HG02588 (cell line): ENCODE results near the gene UBC.
"Not testable (repeated sequence)": the region's sequence is repeated elsewhere in the genome, so short reads cannot be mapped to it uniquely, and the experiment has no call there.

ENCODE experiments used
- ATAC-seq: cut with Tn5 transposase; IDR thresholded peaks from one replicate; pipeline ENCODE4 v1.9.1; 2021; ENCODE audit warnings: mild to moderate bottlenecking, moderate library complexity; ENCODE audit not compliant: unreplicated experiment

The UBC gene

GRCh38 chr12:124888260-124888659 lies 26.2 kb downstream of the UBC start:
- ATAC-seq: no peak

- not testable (repeated sequence) for ATAC-seq
Measured at GRCh38 chr12:124887766-124888165, 26.7 kb downstream of the UBC start.

DNA sequence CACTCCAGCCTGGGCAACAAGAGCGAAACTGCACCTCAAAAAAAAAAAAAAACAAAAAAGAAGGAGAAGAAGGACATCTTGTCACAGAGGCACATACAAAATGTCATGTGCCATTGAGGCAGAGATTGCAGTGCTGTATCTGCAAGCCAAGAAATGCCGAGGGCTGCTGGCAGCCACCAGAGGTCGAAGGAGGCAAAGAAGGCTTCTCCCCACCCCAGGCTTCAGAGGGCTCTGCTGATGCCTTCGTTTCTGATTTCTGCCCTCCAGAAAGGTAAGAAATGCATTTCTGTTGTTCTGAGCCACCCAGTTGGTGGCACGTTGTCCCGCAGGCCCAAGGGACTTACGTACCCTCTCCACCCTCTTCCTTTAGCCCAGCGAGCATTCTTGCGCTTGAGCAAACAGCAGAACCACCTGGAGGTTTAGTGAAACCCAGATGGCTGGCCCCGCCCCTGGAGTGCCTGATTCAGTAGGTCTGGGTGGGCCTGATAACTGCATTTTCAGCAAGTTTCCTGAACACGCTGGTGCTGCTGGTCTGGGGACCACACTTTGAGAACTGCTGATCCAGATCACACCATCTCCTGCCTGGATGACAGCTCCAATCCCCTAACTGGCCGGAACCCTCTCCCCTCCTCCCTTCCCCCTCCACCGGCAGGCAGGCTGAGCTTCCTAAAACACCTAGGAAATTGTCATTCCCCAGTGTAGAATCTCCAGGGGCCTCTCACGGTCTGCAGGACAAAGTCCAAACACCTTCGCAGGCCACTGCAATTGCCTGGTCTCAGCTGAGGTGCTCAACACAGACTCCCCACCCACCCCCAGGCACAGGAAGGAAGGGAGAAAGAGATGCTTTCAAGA lies 29.6 kb downstream of the UBC start:
- ATAC-seq: peak; percentile 81

GRCh38 chr12:124883263-124884130 lies 31.0 kb downstream of the UBC start:
- no peak for ATAC-seq

DNA sequence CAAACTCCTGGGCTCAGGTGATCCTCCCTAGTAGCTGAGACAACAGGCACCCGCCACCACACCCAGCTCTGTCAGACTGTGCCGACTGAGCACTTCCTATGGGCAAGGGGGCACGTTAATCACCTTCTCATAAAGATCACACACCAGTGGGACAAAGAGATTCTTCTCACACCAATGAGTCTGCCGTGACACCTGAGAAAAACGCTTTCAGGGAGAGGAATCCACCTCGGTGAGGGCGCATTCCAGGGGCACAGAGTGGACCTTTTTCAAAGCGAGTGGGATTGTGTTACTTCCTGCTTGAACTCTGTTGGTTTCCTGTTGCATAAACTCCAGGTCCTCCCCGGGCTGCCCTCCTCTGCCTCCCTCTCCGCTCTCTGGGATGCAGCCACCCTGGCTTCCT lies 33.3 kb downstream of the UBC start:
- no peak for ATAC-seq

GRCh38 chr12:124880335-124880734 lies 34.1 kb downstream of the UBC start:
- not testable (repeated sequence) for ATAC-seq

DNA sequence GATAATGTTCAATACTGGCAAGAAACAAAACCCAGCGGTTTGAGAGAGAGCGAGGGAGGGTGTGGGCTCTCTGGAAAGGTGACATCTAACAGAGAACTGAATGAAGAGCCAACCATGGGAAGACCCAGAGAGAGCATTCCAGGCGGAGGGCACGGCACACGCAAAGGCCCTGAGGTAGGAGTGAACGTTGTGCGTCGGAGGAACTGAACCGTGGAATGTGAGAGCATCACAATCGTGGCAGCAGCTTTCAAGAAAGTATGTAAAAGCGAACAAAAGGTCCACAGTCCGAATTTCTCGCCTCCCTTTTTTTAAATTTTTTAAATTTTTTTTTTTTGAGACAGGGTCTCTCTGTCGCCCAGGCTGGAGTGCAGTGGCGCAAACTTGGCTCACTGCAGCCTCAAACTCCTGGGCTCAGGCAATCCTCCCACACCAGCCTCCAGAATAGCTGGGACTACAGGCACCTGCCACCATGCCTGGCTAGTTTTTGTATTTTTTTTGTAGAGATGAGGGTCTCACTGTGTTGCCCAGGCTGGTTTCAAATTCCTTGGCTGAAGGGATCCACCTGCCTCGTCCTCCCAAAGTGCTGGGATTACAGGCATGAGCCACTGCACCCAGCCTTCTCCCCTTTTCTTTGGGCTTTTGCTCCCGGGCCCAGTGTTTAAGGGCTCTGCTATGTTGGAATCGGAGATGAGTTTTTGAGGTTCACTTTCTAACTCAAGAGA lies 35.5 kb downstream of the UBC start:
- no peak for ATAC-seq

DNA sequence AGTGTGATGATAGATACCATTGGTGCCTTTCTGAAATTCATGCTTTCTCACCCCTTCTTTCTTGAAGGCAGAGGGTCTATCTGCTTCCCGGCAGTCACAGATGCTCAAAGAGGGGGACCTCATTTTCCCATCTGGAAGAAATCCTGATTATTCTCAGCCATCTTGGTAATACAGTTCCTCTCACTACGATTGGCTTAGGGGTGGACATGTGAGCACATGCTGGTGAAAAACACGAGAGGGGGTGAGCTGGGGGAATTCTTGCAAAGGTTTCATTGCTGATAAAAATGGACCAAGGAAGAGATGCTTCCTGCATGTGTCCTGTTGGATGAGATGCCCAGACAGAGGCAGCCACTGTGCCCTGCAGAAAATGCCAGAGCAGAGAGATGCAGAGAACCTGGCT lies 37.0 kb downstream of the UBC start:
- no peak for ATAC-seq

DNA sequence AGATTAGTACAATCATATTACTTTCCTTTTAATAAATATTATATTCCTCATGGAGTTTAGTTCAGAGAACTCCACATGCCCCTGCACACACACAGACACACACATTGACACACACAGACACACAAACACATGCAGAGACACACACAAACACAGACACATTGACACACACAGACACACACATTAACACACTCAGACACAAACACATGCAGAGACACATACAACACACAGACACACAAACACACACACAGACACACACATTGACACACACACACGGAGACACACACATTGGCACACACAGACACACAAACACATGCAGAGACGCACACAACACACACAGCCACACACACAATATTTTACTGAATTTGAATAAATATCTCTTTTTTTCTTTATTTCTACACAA lies 38.3 kb downstream of the UBC start:
- ATAC-seq: no peak

DNA sequence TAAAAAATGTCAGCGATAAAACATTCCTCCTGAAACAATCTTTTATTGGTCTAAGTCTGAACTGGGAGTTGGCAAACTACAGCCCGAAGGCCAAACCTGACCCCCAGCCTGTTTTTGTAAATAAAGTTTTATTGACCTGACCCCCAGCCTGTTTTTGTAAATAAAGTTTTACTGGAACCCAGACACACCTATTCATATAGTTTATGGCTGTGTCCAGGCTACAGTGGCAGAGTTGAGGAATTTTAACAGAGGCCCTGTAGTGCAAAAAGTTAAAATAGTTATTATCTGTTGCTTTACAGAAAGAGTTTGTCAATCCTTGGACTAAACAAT lies 38.7 kb downstream of the UBC start:
- no peak for ATAC-seq

GRCh38 chr12:124874988-124875802 lies 39.3 kb downstream of the UBC start:
- ATAC-seq: no peak

- no peak for ATAC-seq
Measured at GRCh38 chr12:124874188-124874587, 40.3 kb downstream of the UBC start.

DNA sequence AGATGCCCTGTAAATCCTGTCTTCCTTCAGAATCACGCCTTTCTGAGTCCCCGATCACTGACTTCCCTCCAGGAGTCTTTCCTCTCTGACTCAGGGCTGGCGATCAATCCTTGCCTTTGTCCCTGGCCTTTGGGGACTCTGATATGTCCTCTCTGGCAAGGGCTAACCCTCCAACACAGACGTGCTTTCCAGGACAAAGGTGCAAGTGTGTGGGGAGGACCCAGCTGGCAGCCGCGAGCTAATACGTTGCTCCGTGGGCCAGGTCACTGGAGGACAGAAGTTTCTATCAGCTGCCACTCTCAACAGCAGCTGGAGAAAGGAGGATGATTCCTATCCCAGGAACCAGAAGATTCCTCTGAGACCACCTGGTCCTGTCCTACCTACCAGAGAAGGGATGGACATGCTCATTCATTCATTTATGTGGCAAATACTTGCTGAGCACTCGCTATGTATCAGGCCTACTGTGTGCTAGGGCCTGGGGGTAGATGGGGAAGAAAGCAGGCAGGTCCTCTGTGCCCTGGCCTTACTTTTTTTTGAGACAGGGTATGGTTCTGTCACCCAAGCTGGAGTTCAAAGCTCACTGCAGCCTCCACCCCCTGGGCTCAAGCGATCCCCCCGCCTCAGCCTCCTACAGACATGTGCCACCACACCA lies 42.3 kb downstream of the UBC start:
- ATAC-seq: no peak

DNA sequence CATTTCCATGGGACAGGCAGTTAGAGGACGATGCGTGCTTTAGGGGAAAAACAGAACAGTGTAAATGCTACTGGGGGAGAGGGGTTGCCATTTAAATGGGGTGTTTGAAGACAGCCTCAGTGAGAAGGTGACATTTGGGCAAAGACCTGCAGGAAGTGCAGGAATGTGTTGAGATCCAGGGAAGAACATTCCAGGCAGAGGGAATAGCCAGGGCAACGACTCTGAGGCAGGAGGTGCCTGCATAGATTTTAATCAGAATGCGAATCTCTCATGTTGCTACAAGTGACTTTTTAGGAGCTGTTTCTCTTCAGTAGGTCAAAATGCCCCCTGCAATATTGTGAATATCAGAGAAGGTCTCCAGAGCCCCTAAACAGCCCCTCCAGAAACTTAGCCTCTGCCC lies 43.2 kb downstream of the UBC start:
- no peak for ATAC-seq

DNA sequence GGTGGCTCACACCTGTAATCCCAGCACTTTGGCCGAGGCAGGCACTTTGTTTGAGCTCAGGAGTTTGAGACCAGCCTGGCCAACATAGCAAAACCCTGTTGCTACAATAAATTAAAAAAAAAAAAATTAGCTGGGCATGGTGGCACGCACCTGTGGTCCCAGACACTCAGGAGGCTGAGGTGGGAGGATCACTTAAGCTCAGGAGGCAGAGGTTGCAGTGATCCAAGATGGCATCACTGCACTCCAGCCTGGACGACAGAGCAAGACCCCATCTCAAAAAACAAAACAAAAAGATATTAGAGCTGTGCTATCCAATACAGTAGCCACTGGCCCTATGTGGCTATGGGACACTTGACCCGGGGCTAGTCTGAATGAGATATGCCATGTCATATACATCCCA lies 43.9 kb downstream of the UBC start:
- ATAC-seq: no peak

GRCh38 chr12:124869059-124869665 lies 45.3 kb downstream of the UBC start:
- no peak for ATAC-seq

GRCh38 chr12:124868252-124869058 lies 46.0 kb downstream of the UBC start:
- ATAC-seq: no peak

DNA sequence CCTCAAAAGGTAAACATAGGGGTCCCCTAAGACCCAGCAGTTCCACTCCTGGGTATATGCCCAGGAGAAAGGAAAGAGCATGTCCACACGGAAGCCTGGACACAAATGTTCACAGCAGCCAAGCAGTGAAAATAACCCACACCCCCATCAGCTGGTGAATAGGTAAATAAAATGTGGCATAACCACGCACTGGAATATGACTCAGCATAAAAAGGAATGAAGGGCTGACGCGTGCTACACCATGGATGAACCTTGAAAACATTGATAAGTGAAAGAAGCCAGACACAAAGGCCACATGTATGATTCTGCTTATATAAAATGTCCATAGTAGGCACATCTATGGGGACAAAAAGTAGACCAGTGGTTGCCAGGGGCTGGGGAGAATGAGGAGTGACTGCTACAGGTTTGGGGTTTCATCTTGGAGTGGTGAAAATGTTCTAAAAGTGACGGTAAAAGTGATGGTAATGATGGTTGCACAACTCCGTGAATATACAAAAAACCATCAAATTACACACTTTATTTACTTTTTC lies 47.0 kb downstream of the UBC start:
- no peak for ATAC-seq
